ENCODE measurements around the gene EDEM1. TPM values are rescaled to one million over a fixed set of nuclear protein-coding genes. Genes with fewer than 3 reads are reported as not detected.
"Not testable (repeated sequence)": the region's sequence is repeated elsewhere in the genome, so short reads cannot be mapped to it uniquely, and the experiment has no call there.

Gene EDEM1
- total RNA-seq, 1 donor from 2014 or later = 185 TPM

DNA sequence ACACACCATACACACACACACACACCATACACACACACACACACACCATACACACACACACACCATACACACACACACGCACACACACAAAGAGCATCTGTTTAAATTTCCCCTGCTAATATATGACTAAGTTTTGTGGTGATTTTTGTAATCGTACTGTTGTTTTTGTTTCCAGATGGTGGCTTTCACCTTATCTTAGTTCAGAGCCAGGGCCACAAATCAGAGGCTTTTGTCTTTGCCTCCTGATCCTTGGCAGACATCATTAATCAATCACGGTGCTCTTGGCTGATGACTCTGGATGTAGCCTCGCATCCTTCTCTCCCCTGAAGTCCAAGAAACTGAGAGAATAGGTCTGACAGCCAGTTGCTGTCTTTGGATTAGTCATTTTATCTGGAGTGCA is 52.1 kb downstream of the EDEM1 start:
- POLR2A ChIA-PET = no interaction called here
- ATAC-seq (ENCODE audit: low read depth) (no peak), DNase-seq (no peak)
- intact Hi-C loops (cut with micrococcal nuclease) = no loop called here
- TF ChIP-seq, protein P1, sequence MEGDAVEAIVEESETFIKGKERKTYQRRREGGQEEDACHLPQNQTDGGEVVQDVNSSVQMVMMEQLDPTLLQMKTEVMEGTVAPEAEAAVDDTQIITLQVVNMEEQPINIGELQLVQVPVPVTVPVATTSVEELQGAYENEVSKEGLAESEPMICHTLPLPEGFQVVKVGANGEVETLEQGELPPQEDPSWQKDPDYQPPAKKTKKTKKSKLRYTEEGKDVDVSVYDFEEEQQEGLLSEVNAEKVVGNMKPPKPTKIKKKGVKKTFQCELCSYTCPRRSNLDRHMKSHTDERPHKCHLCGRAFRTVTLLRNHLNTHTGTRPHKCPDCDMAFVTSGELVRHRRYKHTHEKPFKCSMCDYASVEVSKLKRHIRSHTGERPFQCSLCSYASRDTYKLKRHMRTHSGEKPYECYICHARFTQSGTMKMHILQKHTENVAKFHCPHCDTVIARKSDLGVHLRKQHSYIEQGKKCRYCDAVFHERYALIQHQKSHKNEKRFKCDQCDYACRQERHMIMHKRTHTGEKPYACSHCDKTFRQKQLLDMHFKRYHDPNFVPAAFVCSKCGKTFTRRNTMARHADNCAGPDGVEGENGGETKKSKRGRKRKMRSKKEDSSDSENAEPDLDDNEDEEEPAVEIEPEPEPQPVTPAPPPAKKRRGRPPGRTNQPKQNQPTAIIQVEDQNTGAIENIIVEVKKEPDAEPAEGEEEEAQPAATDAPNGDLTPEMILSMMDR (IDR thresholded peaks at IDR 0.05) = no peak
- CTCF ChIA-PET = no interaction called here
- Mint-ChIP-seq H3K9me3 (peaks cover 6% of the 10 kb centered on the region), H3K4me1 (no peaks in the 10 kb centered on the region), H3K36me3 (ENCODE audit: low read depth) (peaks cover 1% of the 10 kb centered on the region), H3K27ac (no peak overlapping the region), H3K4me3 (no peak overlapping the region), H3K27me3 (no peaks in the 10 kb centered on the region)

DNA sequence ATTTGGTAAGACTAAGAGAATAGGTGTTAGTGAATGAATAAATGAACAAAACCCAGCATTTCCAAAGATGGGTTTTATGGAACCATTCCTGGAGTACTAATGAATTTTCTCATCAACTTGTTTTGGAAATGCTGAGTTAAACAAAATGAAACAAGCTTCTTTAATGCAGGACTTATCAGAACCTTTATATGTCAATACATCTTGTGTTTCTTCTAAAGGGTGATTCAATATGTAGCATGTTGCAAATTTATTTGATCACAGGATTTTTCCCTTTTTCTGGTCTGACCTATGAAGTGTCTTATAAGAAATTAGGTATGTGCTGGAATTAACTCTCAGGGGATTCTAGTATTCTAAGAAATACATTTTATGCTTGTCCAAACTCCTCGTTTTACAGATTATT is 53.2 kb downstream of the EDEM1 start:
- ChIA-PET CTCF (no interaction called here), POLR2A (no interaction called here)
- Mint-ChIP-seq H3K9me3 (peaks cover 6% of the 10 kb centered on the region), H3K36me3 (ENCODE audit: low read depth) (peaks cover 1% of the 10 kb centered on the region), H3K4me3 (no peak overlapping the region), H3K27me3 (no peaks in the 10 kb centered on the region), H3K27ac (no peak overlapping the region), H3K4me1 (peaks cover 2% of the 10 kb centered on the region)
- TF ChIP-seq, protein P1 (IDR thresholded peaks at IDR 0.05) = no peak
- intact Hi-C loops (cut with micrococcal nuclease) = no loop called here
- DNase-seq = no peak
- no peak for ATAC-seq (ENCODE audit: low read depth)

DNA sequence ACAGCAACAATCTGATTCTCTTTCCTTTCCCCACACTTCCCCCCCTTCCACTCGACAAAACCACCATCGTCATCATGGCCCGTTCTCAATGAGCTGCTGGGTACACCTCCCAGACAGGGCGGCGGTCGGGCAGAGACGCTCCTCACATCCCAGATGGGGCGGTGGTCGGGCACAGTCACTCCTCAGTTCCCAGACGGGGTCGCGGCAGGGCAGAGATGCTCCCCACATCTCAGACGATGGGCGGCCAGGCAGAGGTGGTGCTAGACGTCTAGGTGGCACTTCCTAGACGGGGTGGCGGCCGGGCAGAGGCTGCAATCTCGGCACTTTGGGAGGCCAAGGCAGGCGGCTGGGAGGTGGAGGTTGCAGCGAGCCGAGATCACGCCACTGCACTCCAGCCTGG is 55.3 kb downstream of the EDEM1 start:
- H3K9me3 Mint-ChIP-seq; intact Hi-C loops (cut with micrococcal nuclease); DNase-seq; CTCF ChIA-PET; H3K27me3 Mint-ChIP-seq; ATAC-seq (ENCODE audit: low read depth); H3K36me3 Mint-ChIP-seq (ENCODE audit: low read depth); H3K27ac Mint-ChIP-seq; POLR2A ChIA-PET; H3K4me1 Mint-ChIP-seq; H3K4me3 Mint-ChIP-seq: not testable (repeated sequence)

DNA sequence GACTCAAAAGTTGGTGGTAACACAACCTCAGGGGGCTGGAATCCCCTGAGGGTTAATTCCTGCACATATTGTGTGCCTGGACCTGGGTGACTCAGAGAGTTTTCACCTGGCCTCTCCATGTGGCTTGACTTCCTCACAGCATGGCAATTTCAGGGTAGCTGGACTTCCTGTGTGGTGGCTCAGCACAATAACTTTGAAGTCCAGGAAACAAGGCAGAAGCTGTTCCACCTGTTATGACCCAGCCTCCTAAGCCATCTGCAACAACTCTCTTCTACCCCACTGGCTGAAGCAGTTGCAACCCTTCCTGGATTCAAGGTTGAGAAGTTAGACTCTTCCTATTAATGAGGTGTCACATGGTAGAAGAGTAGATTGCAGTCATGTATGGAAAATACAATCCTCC is 58.4 kb downstream of the EDEM1 start:
- H3K9me3 Mint-ChIP-seq = peaks cover 6% of the 10 kb centered on the region
- DNase-seq = no peak
- TF ChIP-seq, protein P1 (IDR thresholded peaks at IDR 0.05) = no peak
- intact Hi-C loops (cut with micrococcal nuclease) = no loop called here
- H3K36me3 Mint-ChIP-seq (ENCODE audit: low read depth) = peaks cover 1% of the 10 kb centered on the region
- ATAC-seq (ENCODE audit: low read depth) = no peak
- no peak overlapping the region for H3K4me3 Mint-ChIP-seq
- CTCF ChIA-PET = no interaction called here
- no peaks in the 10 kb centered on the region for H3K27me3 Mint-ChIP-seq
- H3K4me1 Mint-ChIP-seq = peaks cover 7% of the 10 kb centered on the region
- POLR2A ChIA-PET = no interaction called here
- H3K27ac Mint-ChIP-seq = no peak overlapping the region

DNA sequence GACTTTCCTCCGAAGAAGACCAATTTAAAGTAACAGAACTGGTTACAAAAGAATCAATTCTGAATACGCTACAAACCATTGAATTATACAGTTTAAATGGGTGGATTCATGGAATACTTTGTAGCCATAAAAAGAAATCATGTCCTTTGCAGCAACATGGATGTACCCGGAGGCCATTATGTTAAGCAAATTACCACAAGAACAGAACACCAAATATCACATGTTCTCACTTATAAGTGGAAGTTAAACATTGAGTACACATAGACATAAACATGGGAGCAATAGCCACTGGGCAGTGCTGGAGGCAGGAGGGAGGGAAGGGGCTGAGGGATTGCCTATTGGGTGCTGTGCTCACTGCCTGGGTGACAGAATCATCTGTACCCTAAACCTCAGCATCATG is 61.3 kb downstream of the EDEM1 start:
- TF ChIP-seq, protein P1 (IDR thresholded peaks at IDR 0.05) = no peak
- H3K36me3 Mint-ChIP-seq (ENCODE audit: low read depth) = no peaks in the 10 kb centered on the region
- CTCF ChIA-PET = interaction anchor here (0.8 kb wide), 1 partner anchor 17 kb away, joined by 3 read pairs; no protein-coding TSS in a partner anchor
- H3K27ac Mint-ChIP-seq = no peak overlapping the region
- no peak for ATAC-seq (ENCODE audit: low read depth)
- peaks cover 6% of the 10 kb centered on the region for H3K9me3 Mint-ChIP-seq
- H3K27me3 Mint-ChIP-seq = no peaks in the 10 kb centered on the region
- H3K4me1 Mint-ChIP-seq = peaks cover 7% of the 10 kb centered on the region
- H3K4me3 Mint-ChIP-seq = no peak overlapping the region
- POLR2A ChIA-PET = no interaction called here
- intact Hi-C loops (cut with micrococcal nuclease) = no loop called here
- DNase-seq = no peak

DNA sequence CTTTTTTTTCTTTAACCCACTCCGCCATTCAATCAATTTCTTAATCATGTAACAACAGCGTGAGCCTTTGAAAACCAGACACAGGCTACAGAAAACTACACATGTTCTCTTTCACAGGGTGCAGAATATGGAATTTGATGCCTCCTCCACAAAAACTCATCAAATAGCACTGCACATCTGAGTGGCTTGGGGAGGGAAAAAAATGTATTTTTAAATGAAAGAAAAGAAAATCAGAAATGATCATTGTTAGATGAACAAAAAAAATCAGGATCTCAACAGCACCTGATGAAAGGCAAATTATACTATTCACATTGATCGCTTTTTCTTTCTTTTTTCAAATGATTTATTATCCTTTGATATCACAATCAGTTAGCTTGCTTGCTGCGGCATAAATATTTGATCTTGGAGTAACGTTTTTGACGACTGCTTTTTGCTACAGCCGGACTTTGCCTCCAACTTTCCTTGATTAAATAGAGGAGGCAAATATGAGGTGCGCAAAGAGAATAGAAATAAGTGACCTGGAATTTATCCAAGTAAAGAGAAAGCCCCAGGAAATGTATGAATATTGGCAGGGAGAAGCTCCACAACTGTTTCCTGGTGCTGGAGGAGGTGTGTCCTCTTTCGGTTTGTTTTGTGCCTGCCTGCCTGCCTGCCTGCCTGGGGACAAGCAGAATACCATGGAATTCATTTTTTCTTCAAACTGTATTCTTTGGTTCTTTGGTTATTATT is 63.1 kb downstream of the EDEM1 start:
- ATAC-seq (ENCODE audit: low read depth) = no peak
- CTCF ChIA-PET = no interaction called here
- Mint-ChIP-seq H3K27ac (no peak overlapping the region), H3K9me3 (no peaks in the 10 kb centered on the region), H3K4me1 (peaks cover 9% of the 10 kb centered on the region), H3K36me3 (ENCODE audit: low read depth) (no peaks in the 10 kb centered on the region), H3K27me3 (no peaks in the 10 kb centered on the region), H3K4me3 (no peak overlapping the region)
- POLR2A ChIA-PET = no interaction called here
- TF ChIP-seq, protein P1 (IDR thresholded peaks at IDR 0.05) = no peak
- DNase-seq = no peak
- intact Hi-C loops (cut with micrococcal nuclease) = no loop called here

Data from activated B cell treated with CpG ODN at 0.5 μM for 24 hours (primary cell).